Panc1 (cell line): ENCODE measurements around the gene LRP1B.

Source experiments
- CTCF ChIP-seq: fragments of 450-650 bp; IDR thresholded peaks from 2 replicates; pipeline ENCODE4 v1.5.1; 2017; ENCODE audit warnings: mild to moderate bottlenecking
- POLR2AphosphoS5 ChIP-seq: IDR thresholded peaks from 2 replicates; pipeline ENCODE4 v1.6.1; 2012; ENCODE audit warnings: mild to moderate bottlenecking, low read depth, low read length, moderate library complexity
- REST ChIP-seq, 2 experiments: IDR thresholded peaks; 2 replicates each; pipeline ENCODE4 v1.6.1; 2011 to 2012; ENCODE audit warnings: low read depth in 2 of 2, control low read depth in 1 of 2, low read length in 1 of 2, mild to moderate bottlenecking in 1 of 2, moderate library complexity in 1 of 2; ENCODE audit not compliant: insufficient read depth in 1 of 2
- SIN3A ChIP-seq: IDR thresholded peaks from 2 replicates; pipeline ENCODE4 v1.6.1; 2012; ENCODE audit warnings: low read depth, mild to moderate bottlenecking, low read length, moderate library complexity, borderline replicate concordance; ENCODE audit not compliant: insufficient read depth
- TCF7L2 ChIP-seq: IDR thresholded peaks from 2 replicates; pipeline ENCODE4 v1.6.1; 2011; ENCODE audit warnings: mild to moderate bottlenecking, low read depth, low read length, inconsistent platforms

GRCh38 chr2:140349695-140350094 lies 1781.1 kb downstream of the LRP1B start:
- TF ChIP-seq CTCF = peak; percentile 7; the same call in 1 of the 2 replicates
- no peak for TF ChIP-seq REST (IDR thresholded peaks at IDR 0.05; ENCODE audit: insufficient read depth in 1 of 2, low read depth in 2 of 2, low read length in 1 of 2)
- TF ChIP-seq SIN3A = no peak
- TF ChIP-seq TCF7L2 = no peak
- no peak for TF ChIP-seq POLR2AphosphoS5
